GM12865 (cell line): ENCODE measurements around the gene MYL6.
A peak's percentile ranks its signal among the peaks of the same experiment; 100 is the strongest.
"Not testable (repeated sequence)": the region's sequence is repeated elsewhere in the genome, so short reads cannot be mapped to it uniquely, and the experiment has no call there.

Experiments
- DNase-seq: peaks from one replicate; pipeline ENCODE4 v3.0.0; 2010; ENCODE audit warnings: low read depth
- H3K4me3 ChIP-seq: 2 replicates; pipeline ENCODE4 v1.5.1; 2011; ENCODE audit warnings: mild to moderate bottlenecking, low read depth, low read length, control low read depth
- CTCF ChIP-seq: IDR thresholded peaks from 2 replicates; pipeline ENCODE4 v1.5.1; 2011; ENCODE audit warnings: low read length, control low read depth, low read depth, inconsistent platforms; ENCODE audit not compliant: insufficient read depth; ENCODE audit errors: missing control alignments

Gene MYL6

GRCh38 chr12:56152756-56153677 lies 5.1 kb upstream of the MYL6 start:
- no peak for TF ChIP-seq CTCF
- peak overlapping the region; percentile 85 for H3K4me3 ChIP-seq
- DNase-seq, result no peak

GRCh38 chr12:56153678-56154065 lies 4.5 kb upstream of the MYL6 start:
- DNase-seq, result no peak
- no peak overlapping the region for H3K4me3 ChIP-seq
- no peak for TF ChIP-seq CTCF

GRCh38 chr12:56154246-56154771 lies 3.9 kb upstream of the MYL6 start:
- no peak for TF ChIP-seq CTCF
- no peak overlapping the region for H3K4me3 ChIP-seq

GRCh38 chr12:56154818-56155217 lies 3.3 kb upstream of the MYL6 start:
- TF ChIP-seq CTCF, result no peak
- H3K4me3 ChIP-seq, result no peak overlapping the region

More at GRCh38 chr12:56154246-56154771, 3.9 kb upstream of the MYL6 start:
- DNase-seq, result no peak

GRCh38 chr12:56155256-56155845 lies 2.8 kb upstream of the MYL6 start:
- no peak for DNase-seq
- H3K4me3 ChIP-seq, result no peak overlapping the region
- no peak for TF ChIP-seq CTCF

More at GRCh38 chr12:56154818-56155217, 3.3 kb upstream of the MYL6 start:
- DNase-seq, result no peak

- H3K4me3 ChIP-seq, result peak overlapping the region; percentile 80
- not testable (repeated sequence) for DNase-seq
Measured at GRCh38 chr12:56156464-56157200, 1.5 kb upstream of the MYL6 start.
